ENCODE measurements around the gene MIS12.
A peak's percentile ranks its signal among the peaks of the same experiment; 100 is the strongest.

The MIS12 gene, protein sequence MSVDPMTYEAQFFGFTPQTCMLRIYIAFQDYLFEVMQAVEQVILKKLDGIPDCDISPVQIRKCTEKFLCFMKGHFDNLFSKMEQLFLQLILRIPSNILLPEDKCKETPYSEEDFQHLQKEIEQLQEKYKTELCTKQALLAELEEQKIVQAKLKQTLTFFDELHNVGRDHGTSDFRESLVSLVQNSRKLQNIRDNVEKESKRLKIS

DNA sequence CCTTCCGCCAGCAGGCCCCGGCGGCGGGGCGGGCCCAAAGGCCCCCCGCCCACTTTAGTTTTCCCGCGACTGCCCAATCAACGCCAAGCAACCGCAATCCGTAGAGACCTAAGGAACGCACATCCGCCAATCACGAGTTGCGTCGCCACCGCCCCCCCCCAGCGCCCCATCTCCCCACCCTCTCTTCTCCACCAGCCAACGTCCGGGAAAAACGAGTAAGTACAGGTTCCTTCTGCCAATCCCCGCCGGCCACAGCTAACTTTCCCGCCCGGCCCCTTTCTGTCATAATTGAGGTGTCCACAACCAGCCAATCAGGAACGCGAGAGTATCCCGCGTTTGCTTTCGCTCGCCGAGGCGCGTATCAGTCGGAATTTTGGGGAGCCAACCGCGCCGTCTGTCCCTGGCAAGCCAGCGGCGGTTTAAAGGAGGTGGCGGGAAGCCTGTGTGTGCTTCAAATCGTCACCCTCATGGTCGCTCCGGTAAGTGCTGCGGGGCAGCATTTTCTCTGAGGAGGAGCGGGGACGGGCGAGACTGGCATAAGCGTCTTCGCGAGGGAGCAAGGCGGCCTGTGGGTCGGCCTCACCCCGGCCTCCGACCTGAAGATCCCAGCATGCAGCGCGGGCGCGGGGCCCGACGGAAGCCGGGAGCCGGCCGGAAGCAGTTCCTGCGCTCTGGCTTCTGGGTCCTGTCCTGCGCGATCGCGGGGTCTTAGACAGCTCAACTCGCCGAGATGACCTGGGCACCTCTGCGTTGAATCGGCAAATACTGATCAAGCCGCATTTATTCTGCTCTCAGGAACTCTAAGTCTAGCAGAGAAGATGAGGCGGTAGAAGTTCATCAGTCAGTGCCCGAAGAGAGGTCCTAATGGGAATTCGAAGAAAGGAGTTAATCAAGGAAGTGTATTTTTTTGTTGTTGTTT lies at the start of gene MIS12:
Gene MIS12, plus strand, starts transcription at position 361 of the 919 bp plus-strand sequence. CDS start 2,297 bp downstream, outside the sequence.
- peak; percentile 92 to 99 (median 99) for DNase-seq

DNA sequence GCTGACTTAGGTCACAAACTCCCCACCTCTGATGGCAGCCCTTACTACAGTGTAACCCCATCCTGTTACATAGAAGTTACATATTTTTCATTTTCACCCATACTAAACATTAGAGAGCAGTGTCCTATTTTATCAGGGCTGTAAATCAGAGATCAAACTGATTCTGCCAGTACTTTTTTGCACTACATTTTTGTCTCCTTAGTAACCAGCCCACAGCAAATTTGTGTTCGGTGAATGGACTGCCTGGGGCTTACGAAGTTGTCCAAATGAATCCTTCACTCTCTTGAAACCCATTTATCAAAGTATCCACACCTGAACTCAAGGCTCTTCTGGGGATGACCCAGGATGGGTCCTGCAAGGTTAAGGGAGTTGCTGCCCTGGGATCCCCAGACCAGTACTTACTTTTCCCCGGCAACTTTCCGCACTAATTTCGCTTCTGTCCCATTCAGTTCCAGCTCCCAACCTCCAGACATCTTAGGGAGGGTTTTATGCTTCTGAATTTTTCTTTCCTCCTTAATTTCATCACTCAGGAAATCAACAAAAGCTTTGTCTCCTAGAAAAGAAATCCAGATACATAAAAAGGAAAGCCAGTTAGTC lies 48.5 kb upstream of the MIS12 start:
- DNase-seq: no peak

DNA sequence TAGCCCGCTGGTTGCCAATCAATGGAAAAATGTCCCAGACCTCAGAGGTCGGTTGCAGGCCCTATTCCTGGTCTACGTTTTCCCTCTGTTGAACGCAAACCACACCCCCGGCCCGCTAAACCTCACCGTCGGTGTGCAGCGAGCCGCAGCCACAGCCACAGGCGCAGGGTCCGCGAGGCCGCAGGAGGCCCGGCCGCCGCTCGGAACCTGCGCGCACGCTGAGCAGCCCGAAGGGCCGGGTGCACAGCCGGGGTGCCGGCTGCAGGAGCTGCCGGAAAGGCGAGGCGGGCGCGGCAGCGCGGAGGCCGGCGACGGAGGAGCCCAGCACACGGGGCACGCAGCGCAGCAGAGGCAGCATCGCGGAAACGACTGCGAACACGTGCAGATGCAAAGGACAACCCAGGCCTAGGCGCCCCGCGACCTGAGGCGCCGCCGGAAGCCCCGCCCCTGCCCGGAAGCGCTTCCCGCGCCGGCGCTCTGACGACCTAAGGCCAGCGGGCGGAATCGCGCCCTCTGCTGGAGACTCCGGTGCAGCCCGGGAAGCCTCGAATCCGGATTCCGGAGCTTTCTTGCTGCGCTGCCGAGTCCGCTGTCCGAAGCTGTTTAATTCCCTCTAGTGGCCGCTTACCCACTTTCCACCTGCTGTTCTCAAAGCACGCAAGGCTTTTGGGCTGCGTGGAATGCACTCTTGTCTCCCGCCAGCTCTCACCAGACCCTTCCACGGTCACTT lies 47.5 kb upstream of the MIS12 start, which contains the start of gene C1QBP:
Gene C1QBP, minus strand, starts transcription at position 440 of the 730 bp plus-strand sequence. Its CDS starts 82 bp downstream, at position 358.
- DNase-seq: peak; percentile 83 to 94 (median 88)

DNA sequence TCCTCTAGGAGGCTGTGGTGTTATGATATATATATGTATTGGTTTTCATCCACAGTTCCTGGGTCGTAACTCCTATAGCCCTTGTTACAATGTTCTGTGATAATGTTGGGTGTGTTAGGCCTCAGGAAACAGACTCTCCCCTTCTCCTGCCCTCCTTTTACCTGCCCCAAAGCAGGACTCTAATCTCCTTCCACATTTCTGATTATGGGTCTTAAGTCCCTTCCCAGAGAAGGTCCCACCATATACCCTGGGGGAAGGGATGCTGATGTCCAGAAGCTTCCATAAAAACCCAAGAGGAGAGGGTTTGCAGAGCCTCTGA lies 47.0 kb upstream of the MIS12 start:
- no peak for DNase-seq

DNA sequence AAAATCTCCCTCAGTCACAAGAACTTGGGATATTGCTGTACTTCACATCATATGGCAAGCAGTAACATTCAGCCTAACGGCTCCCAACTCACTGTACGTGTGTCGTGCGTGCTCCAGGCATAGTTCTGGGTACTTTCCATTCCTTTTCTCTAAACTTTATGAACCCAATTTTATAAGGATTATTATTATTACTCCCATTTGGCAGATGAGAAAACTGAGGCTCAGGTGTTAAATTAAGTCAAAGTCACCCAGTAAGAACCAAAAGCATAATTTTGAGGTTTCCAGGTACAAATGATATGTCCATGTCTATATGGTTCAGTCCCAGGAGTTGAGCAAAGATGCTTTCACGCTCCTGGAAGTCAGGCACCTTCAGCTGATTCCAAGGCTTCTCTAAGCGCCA lies 42.6 kb upstream of the MIS12 start:
- no peak for DNase-seq

DNA sequence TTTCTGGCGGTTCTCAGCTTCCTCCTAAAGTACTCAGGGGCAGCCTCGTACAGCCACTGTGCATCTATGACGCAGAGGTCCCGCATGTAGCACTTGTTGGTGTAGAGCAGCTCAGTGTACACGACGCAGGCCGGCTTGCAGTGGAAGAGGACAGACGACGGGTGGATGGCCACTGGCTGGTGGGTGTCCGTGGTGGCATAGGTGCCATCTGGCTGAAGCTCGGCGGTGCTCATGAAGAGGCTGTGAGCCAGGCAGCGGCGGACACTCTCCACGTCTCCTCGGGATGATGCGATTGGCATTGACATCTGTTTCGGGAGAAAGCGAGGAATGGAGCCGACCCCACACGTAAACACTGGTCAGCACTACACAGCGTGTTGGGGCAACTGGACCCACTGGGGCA lies 42.2 kb upstream of the MIS12 start:
- DNase-seq: no peak

DNA sequence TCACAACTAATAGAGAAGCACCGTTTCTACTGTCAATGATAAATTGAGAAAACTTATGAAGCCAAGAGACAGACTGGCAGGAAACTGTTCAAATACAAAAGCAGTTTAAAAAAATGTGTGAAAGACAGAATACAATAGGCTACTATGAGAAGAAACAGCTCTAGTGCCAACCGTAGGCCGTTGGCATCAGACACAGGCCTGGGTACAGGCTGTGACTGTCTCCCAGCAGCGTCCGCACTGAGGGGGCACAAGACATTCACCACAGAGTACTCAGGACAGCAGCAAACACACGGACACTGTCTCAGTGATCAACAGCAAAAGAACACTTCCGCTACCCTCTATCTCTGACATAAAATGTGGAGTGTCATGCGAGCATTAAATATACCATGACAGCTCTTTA lies 39.6 kb upstream of the MIS12 start:
- no peak for DNase-seq

DNA sequence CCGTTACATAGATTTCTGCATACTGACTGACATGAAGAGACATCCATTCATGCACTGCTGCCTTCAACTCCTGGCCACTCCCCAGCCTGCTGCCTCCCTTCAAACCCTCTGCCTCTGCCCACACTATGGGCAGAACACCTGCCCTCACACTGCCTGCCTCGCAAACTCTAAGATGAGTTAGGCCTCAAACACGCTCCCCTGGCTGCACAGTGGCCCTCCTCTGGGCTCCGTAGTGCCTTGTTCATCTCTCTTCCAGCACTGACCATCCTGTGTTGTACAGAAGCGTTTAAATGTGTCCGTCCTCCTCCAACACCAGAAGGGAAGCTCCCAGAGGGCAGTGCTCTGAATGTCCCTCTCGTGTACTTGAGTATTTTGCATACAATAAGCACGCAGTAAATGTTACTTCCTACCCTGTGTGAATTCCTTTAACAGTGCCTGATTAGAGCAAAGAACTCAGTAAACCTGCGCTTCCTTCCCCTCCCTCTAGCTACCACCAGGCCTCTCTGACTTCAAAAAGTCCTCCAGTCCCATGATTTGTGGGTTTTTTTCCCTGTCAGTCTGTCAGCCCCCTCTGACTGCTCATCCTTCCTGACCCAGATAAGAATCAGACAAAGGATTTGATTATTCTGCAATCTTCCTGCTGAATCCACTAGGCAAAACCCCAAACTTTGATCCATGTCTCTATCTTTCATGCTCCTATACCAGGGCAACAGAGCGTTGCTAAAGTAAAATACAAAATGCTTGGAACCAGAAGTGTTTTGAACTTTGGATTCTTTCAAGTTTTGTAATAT lies 21.5 kb upstream of the MIS12 start:
- DNase-seq: no peak

DNA sequence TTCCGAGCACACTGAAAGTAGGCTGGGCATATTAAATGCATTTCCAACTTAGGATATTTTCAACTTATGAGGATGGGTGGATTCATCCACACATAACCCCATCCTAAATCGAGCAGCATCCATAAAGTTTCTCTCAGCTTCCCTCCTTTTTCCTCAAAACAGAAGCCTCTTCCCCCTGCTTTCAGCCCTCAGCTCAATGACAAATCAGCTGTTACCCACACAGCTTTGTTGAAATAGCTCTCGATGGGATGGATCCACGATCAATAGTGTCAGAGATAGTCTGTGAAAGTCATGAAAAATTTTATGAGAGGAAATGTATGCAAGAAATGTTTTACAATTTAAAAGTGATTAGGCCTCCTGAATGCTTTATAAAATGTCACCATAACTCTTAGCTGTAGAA lies 20.1 kb upstream of the MIS12 start:
- no peak for DNase-seq

DNA sequence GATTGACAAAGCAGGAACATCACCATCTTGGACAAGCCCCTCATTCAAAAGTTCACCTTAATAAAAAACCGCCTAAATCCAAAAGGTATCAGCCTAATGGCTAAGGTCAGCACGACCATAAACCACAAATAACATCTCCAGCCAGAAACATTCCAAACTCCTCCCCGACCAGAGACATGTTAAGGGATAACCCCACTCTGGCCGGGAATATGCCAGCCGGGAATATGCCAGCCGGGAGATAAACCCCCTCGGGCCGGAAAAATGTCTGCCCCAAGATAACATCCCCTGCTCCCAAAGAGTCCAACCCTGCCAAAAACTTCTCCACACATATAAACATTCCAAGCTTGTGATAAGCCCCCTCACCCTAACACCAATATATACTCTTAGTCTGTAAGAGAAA lies 18.9 kb upstream of the MIS12 start:
- no peak for DNase-seq

DNA sequence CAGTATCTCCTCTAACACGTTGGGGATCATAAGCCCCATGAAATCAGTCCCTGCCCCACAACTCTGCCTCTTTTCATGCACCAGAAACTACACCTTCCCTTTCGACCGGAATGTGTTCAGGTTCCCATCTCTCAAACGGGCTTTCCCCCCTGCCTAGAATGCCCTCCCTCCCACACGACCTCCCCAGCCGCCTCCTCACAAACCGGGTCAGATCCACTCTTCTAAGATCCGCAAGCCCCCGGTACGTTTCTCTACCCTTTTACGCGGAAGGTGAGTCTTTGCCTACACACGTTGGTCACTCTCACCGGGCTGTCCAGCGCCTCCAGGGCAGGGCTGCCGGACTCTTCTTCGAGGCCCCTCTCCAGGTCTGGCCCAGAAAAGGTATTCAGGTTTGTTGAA lies 18.3 kb upstream of the MIS12 start:
- peak in 2 of 6 experiments; percentile 31 to 34 for DNase-seq

DNA sequence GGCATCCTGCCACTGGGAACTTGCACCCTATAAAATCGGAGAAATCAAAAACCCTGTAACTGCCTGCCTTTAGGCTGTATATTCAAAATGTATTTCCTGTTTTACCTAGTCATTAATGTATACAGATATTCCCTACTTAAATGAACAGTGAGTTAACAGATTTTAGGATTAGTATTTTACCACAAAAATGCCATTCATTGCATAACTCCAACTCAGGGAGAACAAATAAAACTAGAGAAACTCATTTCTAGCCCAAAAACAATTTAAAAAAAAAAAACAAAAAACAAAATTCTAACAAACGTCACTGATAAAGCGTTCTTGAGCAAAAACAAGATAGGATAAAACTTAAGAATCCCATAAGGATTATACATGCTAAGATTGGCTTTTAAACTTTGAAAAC lies 13.9 kb upstream of the MIS12 start:
- no peak for DNase-seq

DNA sequence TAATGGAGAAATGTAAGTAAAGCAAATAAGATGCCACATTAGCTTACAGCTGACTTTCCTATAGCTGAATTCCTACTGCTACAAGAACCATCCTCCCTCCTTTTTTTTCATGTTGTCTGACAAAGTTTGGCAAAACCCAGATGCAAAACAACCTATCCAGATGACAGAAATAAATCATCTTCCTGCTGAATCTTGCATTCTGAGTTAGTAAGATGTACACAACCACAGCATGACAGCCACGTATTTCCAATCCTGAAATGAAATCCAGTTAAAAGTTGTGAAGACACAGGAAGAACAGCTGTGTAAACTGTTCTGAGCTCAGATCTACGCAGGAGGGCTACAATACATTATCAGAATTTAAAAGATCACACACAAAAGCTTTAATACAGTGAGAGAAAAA lies 12.5 kb upstream of the MIS12 start:
- DNase-seq: no peak

DNA sequence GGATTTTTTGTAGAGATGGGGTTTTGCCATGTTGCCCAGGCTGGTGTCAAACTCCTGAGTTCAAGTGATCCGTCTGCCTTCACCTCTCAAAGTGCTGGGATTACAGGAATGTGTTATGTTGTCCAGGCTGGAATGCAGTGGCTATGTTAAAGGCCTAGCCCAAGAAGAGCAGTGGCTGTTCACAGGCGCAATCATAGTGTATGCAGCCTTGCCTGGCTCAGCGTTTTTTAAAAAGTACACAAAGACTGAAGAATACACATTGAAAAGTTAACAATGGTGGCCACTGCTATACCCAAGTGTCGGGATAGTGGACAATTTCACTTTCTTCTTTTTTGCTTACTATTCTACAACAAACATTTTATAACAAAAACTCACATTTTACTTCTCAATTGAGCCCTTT lies 7.4 kb upstream of the MIS12 start:
- DNase-seq: no peak

DNA sequence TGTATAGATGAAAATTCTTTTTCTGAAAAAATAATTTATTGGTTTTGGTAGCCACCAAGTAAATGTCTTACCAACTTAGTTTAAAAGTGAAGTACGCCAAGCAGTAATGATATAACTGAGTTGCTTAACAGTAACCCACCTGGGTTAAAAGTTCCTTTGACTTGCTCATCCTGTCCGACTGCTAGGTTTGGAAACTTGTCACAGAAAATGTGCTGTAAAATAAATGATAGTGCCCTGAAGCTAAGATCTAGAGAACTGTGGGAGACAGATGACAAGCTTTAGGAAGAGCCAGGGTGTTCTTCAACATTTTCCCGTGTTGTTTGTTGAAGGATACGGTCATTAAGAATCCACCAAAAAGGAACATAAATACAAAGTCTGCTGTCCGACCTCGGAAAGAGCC lies 5.4 kb upstream of the MIS12 start:
- DNase-seq: no peak

DNA sequence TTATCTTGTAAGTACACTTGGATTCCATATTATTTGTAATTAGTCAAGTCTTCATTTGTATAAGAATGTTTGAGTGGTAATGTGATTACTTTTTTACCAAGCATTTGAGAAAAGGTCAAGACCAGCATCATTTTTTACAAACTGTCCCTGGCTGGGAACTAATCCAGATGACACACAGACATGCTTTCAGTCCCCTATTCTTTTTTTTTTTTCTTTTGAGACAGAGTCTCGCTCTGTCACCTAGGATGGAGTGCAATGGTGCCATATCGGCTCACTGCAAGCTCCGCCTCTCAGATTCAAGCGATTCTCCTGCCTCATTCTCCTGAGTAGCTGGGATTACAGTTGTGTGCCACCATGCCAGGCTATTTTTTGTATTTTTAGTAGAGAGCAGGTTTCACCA lies 4.9 kb upstream of the MIS12 start:
- no peak for DNase-seq

DNA sequence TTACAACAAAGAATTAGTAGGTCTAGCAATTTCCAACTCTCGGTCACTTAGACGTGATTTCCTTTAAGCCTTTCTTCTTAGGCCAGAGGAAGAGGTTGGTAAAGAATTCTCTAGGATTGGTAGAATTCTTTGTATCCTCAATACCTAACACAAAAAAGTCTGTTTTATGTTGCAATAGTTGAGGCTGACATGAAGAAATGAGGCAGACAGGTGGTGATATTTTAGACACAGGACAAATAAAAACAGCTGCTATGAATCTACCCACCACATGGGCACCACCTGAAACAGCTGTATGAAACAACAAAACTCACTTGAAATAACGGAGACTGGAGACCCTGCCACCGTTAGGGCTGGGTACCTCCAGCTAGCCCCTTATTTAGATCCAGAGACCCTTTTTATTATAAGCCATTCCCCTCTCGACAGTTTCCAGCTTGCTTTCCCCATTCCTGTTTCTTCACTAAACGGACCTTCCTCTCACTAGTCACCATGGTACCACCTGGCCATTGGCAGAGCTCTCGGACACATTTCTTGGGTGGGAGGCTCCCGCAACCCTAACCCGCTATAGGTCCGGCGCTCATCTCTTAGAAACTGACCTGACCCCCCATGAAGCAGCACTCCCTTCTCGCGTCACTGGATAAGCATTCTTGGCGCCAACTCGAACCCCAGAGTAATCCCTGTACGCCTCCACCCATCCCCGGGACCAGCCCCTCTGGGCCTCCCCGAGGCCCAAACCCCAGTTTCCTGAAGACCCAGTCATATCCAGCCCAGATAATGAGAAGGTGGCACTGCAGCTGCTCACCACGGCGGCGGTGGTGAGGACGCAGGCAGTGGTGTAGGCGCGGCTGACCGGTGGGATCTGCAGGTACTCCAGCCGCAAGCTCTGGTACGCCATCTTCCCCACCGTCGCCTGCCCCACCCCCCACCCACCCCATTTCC lies 828 bp upstream of the MIS12 start, which contains the start of gene DERL2:
Gene DERL2, minus strand, starts transcription at position 909 of the 936 bp plus-strand sequence. Its CDS starts 17 bp downstream, at position 892.
- no peak for DNase-seq

DNA sequence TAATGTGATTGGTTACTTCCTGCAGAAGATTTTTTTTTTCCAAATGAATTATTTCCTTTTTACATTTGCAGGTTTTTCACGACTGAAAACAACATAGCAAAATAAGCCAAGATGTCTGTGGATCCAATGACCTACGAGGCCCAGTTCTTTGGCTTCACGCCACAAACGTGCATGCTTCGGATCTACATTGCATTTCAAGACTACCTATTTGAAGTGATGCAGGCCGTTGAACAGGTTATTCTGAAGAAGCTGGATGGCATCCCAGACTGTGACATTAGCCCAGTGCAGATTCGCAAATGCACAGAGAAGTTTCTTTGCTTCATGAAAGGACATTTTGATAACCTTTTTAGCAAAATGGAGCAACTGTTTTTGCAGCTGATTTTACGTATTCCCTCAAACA lies 2.4 kb downstream of the MIS12 start:
- no peak for DNase-seq

DNA sequence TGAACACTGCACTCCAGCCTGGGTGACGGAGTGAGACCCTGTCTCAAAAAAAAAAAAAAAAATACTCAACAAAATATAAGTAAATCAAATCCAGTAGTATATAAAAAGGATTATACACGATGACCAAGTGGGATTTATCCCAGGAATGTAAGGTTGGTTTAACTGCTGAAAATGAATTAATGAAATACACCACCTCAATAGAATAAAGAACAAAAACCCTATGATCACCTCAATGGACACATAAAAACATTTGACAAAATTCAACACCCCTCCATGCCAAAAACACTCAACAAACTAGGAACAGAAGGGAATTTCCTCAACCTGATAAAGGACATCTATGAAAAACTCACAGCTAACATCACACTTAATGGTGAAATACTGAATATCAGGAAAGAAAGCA lies 6.6 kb downstream of the MIS12 start:
- DNase-seq: no peak

DNA sequence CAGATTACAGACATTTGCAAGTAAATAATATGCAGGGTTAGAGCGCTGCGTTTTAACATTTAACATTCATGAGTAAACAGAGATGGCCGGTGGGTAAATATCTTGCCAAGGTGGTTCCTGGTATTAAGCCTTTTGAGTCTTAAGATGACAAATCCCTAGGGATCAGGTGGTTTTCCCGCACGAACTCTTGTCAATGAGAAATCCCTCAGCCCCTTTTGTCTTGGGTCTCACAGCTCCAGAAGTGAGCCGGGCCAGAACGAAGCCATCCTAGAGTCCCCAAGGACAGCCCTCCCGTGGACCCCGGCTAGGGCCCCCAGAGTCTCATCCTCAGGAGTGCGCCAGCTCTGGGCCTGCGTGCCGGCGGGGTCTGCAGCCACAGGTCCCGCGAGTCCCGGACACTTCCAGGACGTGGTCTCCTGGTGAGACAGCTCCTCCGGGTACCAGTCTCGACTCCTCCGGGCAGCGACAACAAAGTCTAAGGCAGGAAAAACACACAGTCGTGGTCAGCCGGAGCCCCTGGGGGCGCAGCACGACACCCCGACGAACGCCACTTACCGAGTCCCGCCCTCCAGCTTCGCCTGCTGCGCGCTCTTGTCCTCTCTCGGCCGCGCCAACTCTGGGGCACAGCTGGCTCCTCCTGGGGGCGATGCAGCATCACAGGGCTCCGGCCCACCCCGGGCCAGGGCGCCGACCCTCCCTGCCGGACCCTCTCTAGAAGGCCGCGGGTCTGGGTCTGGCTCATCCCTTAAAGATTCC lies 13.3 kb downstream of the MIS12 start:
- no peak for DNase-seq

DNA sequence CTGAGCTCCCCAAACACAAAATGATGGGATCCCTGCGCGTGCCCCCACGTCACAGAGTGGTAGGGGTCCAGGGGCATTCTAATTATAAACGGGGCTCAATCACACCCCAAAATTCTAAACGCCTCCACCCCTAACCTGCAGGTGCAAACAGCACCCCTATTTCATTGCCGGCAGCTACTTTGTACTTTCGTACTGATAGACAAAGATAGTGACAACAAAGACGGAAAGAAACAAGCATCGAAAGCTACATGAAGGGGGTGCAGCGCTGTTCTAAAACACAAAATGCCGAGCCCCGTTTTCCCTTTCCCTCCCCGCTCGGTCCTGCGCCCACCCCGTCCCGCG lies 13.9 kb downstream of the MIS12 start:
- no peak for DNase-seq

Data from stimulated activated naive CD4-positive, alpha-beta T cell (primary cell).